ENCODE data around the gene LOXL3. TPM values are rescaled to one million over a fixed set of nuclear protein-coding genes. Genes with fewer than 3 reads are reported as not detected.

The LOXL3 gene
- total and polyA plus RNA-seq, 2 of the 8 experiments (the other 6 are each of a cell fraction or from before 2014, with no cell fraction given): 22.4 to 27.2 TPM

DNA sequence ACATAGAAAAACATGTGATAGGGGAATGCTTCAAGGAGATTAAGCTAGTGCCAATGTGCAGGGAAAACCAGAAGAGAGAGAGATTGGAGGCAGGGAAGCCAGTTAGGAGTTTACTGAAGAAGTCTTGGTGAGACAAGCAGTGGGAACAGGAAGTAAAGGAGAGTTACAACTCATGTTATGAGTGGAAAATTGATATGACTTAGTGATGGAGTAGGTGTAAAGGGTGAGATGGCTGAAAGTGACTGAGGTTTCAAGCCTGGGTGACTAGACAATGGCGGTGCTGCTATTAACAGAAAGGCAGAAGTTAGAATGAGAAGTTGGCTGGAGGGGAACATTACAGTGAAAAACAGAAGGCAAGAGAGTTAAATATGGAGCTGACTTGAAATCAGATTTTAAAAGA is 17.3 kb upstream of the LOXL3 start:
- no peak overlapping the region for H4K8ac ChIP-seq (ENCODE audit: extremely low read depth, insufficient read depth, low read length)
- ChIA-PET CTCF (ENCODE audit: partially characterized antibody) (interaction anchor here (1.0 to 10.0 kb wide), 8 partner anchors 12 to 88 kb away, joined by 3 to 158 read pairs (median 4); partner anchors contain the start of genes CCDC142, DQX1 and TTC31), POLR2A (ENCODE audit: partially characterized antibody) (interaction anchor here (1.7 kb wide), 1 partner anchor 16 kb away, joined by 5 read pairs; no protein-coding TSS in a partner anchor)
- no peak overlapping the region for H2AK5ac ChIP-seq (ENCODE audit: low read depth, low read length)
- no peak overlapping the region for H3K4ac ChIP-seq (replicated peaks; ENCODE audit: insufficient read length, low read depth, low read length)
- H4K5ac ChIP-seq (ENCODE audit: insufficient read length, low read depth, low read length): no peak overlapping the region
- H3K9me3 ChIP-seq (ENCODE audit: insufficient read depth in 2 of 2, low read depth in 1 of 2, low read length in 1 of 2): no peaks in the 10 kb centered on the region
- H3K27me3 ChIP-seq (replicated peaks in 1 of 4; ENCODE audit: control insufficient read depth in 3 of 4, extremely low read depth in 1 of 4, insufficient read depth in 3 of 4, low read length in 3 of 4): no peaks in the 10 kb centered on the region
- no peak for DNase-seq (ENCODE audit: low read depth in 1 of 2, low spot score in 2 of 2)
- H3K9ac ChIP-seq (replicated peaks in 1 of 4; ENCODE audit: extremely low read depth in 1 of 4, low read depth in 3 of 4, low read length in 3 of 4): no peak overlapping the region
- 78% methylated on average over 1 of the region's 1 CpG; no CpG with 5 or more reads in 1 of the 2 experiments for WGBS, 2 experiments (ENCODE audit: extremely low coverage in 1 of 2, insufficient coverage in 1 of 2, insufficient read length in 1 of 2, insufficient replicate concordance in 2 of 2, low coverage in 1 of 2, low lambda C conversion rate in 2 of 2, missing lambda C conversion rate in 1 of 2)
- 0 out of 2 replicates have a peak, but pooled peaks cover 2% of the 10 kb centered on the region for H3K79me1 ChIP-seq (ENCODE audit: low read depth, low read length)
- H3K14ac ChIP-seq (ENCODE audit: insufficient read length): no peak overlapping the region
- H4K20me1 ChIP-seq (replicated peaks in 1 of 2; ENCODE audit: control insufficient read depth in 1 of 2, insufficient read depth in 2 of 2, low read length in 2 of 2): no peaks in the 10 kb centered on the region
- H2BK12ac ChIP-seq (ENCODE audit: low read depth, low read length): no peak overlapping the region
- H3K23me2 ChIP-seq (ENCODE audit: low read depth, low read length): peaks cover 4% of the 10 kb centered on the region; the same call in 1 of the 2 replicates
- H3K36me3 ChIP-seq (ENCODE audit: control insufficient read depth in 2 of 4, insufficient read depth in 4 of 4, low read length in 3 of 4): no peaks in the 10 kb centered on the region
- no peaks in the 10 kb centered on the region for H3K4me1 ChIP-seq (replicated peaks in 1 of 4; ENCODE audit: control insufficient read depth in 3 of 4, insufficient read depth in 4 of 4, low read length in 3 of 4)
- H2BK15ac ChIP-seq (ENCODE audit: low read length): no peak overlapping the region
- FAIRE-seq: no peak
- no peak overlapping the region for H2AFZ ChIP-seq (ENCODE audit: low read length)
- H3K79me2 ChIP-seq (ENCODE audit: control insufficient read depth in 1 of 2, insufficient read depth in 2 of 2, low read length in 2 of 2): no peaks in the 10 kb centered on the region
- H3K4me3 ChIP-seq (ENCODE audit: extremely low read depth in 1 of 4, insufficient read depth in 2 of 4, low read depth in 3 of 4, low read length in 4 of 4): no peak overlapping the region
- no peak overlapping the region for H3K27ac ChIP-seq (ENCODE audit: low read depth, low read length)
- H3K23ac ChIP-seq (ENCODE audit: insufficient read length): no peak overlapping the region
- H2BK20ac ChIP-seq (ENCODE audit: low read length): no peak overlapping the region
- no peak overlapping the region for H3K18ac ChIP-seq (ENCODE audit: extremely low read depth, low read length)
- H4K91ac ChIP-seq (replicated peaks; ENCODE audit: insufficient read length, low read length): no peak overlapping the region
- no peak overlapping the region for H3K4me2 ChIP-seq (ENCODE audit: insufficient read depth in 1 of 2, low read depth in 2 of 2, low read length in 2 of 2)
- H2BK5ac ChIP-seq (ENCODE audit: low read depth, low read length): no peak overlapping the region
- H2BK120ac ChIP-seq (replicated peaks; ENCODE audit: low read depth, low read length): no peak overlapping the region
- H3K56ac ChIP-seq (replicated peaks; ENCODE audit: insufficient read length, low read depth, low read length): no peak overlapping the region
- TF ChIP-seq KDM1A (IDR thresholded peaks at IDR 0.05; ENCODE audit: borderline replicate concordance, low read length): no peak
- no peak for TF ChIP-seq CHD2 (IDR thresholded peaks at IDR 0.05; ENCODE audit: low read length)
- TF ChIP-seq RBBP5 (IDR thresholded peaks at IDR 0.05; ENCODE audit: borderline replicate concordance, low read depth, low read length): no peak
- TF ChIP-seq RXRA (IDR thresholded peaks at IDR 0.05; ENCODE audit: insufficient read depth, low read depth, low read length): no peak
- TF ChIP-seq SIN3A (conservative IDR thresholded peaks at IDR 0.05 in 1 of 2, IDR thresholded peaks at IDR 0.05 in 1 of 2; ENCODE audit: low read depth in 1 of 2, low read length in 2 of 2): no peak
- no peak for TF ChIP-seq TCF12 (IDR thresholded peaks at IDR 0.05; ENCODE audit: low read depth, low read length)
- TF ChIP-seq, protein P1, sequence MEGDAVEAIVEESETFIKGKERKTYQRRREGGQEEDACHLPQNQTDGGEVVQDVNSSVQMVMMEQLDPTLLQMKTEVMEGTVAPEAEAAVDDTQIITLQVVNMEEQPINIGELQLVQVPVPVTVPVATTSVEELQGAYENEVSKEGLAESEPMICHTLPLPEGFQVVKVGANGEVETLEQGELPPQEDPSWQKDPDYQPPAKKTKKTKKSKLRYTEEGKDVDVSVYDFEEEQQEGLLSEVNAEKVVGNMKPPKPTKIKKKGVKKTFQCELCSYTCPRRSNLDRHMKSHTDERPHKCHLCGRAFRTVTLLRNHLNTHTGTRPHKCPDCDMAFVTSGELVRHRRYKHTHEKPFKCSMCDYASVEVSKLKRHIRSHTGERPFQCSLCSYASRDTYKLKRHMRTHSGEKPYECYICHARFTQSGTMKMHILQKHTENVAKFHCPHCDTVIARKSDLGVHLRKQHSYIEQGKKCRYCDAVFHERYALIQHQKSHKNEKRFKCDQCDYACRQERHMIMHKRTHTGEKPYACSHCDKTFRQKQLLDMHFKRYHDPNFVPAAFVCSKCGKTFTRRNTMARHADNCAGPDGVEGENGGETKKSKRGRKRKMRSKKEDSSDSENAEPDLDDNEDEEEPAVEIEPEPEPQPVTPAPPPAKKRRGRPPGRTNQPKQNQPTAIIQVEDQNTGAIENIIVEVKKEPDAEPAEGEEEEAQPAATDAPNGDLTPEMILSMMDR (IDR thresholded peaks at IDR 0.05; ENCODE audit: control extremely low read depth in 1 of 3, insufficient read depth in 1 of 3, low read depth in 1 of 3, low read length in 3 of 3): no peak
- TF ChIP-seq JUN (IDR thresholded peaks at IDR 0.05; ENCODE audit: low read depth, low read length): no peak
- TF ChIP-seq BRCA1 (IDR thresholded peaks at IDR 0.05; ENCODE audit: low read depth, low read length): no peak
- no peak for TF ChIP-seq CBX5 (IDR thresholded peaks at IDR 0.05; ENCODE audit: low read depth, low read length)
- no peak for TF ChIP-seq GABPA (IDR thresholded peaks at IDR 0.05; ENCODE audit: borderline replicate concordance, insufficient read depth, low read length)
